ENCODE results near the gene RSRC1.

- TF ChIP-seq REST (IDR thresholded peaks at IDR 0.05; ENCODE audit: low read depth) (no peak), TCF12 (IDR thresholded peaks at IDR 0.05; ENCODE audit: low read depth) (no peak), ZBTB7A (IDR thresholded peaks at IDR 0.05; ENCODE audit: low read depth) (no peak), EP300 (IDR thresholded peaks at IDR 0.05; ENCODE audit: borderline replicate concordance) (no peak), YY1 (IDR thresholded peaks at IDR 0.05; ENCODE audit: low read depth) (no peak), TEAD4 (IDR thresholded peaks at IDR 0.05) (no peak)
Observed at GRCh38 chr3:158085358-158085757, 24.5 kb upstream of the RSRC1 start.

Data from Ishikawa (cell line).